H1 (cell line): ENCODE data around the gene TM9SF2. TPM values are rescaled to one million over a fixed set of nuclear protein-coding genes. Genes with fewer than 3 reads are reported as not detected.

Experiments used
- BRCA1 ChIP-seq: IDR thresholded peaks from 2 replicates; pipeline ENCODE4 v1.6.1; 2012; ENCODE audit warnings: low read depth, low read length, improper control_type of control experiment
- polyA plus RNA-seq, 7 experiments: library from polyadenylated mRNA; depleted of rRNA in 3 of 7; stranded (reverse) in 5 of 7; unstranded in 2 of 7; fragments of >200 nt in 5 of 7; fragments of 200-250 nt in 2 of 7; gene quantifications; 1 replicate in 5 of 7; 2 replicates in 1 of 7; 4 replicates in 1 of 7; pipeline versions ENCODE4 v1.2.1 to v1.2.3, GENCODE V29; 2011 to 2013; ENCODE audit warnings: missing spikeins in 2 of 7, mixed read lengths in 2 of 7
- total RNA-seq: library from RNA; stranded (reverse); fragmentation: NEBNext Ultra II Directional; extraction: Animal tissue kit (Norgen Biotek cat#: 25700); gene quantifications from 2 replicates; pipeline ENCODE4 v1.2.1, GENCODE V29; 2021
- TF ChIP-seq, protein P1 (sequence below): fragments of 300-600 bp; sonication (generic); IDR thresholded peaks from 2 replicates; pipeline ENCODE4 v1.7.1; 2012; ENCODE audit warnings: low read length, moderate library complexity, mild to moderate bottlenecking, inconsistent platforms; ENCODE audit not compliant: insufficient replicate concordance

The TM9SF2 gene
- total and polyA plus RNA-seq, 2 of the 8 experiments (the other 6 are each of a cell fraction or from before 2014, with no cell fraction given), result 68.0 to 101 TPM

DNA sequence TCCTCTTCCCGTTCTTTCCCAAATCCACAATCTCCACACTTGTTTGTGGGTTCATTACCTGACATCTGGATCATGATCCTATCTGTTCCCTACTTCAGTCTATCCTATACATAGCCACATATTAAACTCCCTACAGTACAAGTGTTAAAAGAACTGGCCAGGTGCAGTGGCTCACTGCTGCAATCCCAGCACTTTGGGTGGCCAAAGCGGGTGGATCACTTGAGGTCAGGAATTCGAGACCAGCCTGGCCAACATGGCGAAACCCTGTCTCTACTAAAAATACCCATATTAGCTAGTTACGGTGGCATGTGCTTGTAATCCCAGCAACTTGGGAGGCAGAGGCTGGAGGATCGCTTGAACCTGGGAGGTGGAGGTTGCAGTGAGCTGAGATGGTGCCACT lies 88.3 kb downstream of the TM9SF2 start (continued):
- TF ChIP-seq, protein P1, sequence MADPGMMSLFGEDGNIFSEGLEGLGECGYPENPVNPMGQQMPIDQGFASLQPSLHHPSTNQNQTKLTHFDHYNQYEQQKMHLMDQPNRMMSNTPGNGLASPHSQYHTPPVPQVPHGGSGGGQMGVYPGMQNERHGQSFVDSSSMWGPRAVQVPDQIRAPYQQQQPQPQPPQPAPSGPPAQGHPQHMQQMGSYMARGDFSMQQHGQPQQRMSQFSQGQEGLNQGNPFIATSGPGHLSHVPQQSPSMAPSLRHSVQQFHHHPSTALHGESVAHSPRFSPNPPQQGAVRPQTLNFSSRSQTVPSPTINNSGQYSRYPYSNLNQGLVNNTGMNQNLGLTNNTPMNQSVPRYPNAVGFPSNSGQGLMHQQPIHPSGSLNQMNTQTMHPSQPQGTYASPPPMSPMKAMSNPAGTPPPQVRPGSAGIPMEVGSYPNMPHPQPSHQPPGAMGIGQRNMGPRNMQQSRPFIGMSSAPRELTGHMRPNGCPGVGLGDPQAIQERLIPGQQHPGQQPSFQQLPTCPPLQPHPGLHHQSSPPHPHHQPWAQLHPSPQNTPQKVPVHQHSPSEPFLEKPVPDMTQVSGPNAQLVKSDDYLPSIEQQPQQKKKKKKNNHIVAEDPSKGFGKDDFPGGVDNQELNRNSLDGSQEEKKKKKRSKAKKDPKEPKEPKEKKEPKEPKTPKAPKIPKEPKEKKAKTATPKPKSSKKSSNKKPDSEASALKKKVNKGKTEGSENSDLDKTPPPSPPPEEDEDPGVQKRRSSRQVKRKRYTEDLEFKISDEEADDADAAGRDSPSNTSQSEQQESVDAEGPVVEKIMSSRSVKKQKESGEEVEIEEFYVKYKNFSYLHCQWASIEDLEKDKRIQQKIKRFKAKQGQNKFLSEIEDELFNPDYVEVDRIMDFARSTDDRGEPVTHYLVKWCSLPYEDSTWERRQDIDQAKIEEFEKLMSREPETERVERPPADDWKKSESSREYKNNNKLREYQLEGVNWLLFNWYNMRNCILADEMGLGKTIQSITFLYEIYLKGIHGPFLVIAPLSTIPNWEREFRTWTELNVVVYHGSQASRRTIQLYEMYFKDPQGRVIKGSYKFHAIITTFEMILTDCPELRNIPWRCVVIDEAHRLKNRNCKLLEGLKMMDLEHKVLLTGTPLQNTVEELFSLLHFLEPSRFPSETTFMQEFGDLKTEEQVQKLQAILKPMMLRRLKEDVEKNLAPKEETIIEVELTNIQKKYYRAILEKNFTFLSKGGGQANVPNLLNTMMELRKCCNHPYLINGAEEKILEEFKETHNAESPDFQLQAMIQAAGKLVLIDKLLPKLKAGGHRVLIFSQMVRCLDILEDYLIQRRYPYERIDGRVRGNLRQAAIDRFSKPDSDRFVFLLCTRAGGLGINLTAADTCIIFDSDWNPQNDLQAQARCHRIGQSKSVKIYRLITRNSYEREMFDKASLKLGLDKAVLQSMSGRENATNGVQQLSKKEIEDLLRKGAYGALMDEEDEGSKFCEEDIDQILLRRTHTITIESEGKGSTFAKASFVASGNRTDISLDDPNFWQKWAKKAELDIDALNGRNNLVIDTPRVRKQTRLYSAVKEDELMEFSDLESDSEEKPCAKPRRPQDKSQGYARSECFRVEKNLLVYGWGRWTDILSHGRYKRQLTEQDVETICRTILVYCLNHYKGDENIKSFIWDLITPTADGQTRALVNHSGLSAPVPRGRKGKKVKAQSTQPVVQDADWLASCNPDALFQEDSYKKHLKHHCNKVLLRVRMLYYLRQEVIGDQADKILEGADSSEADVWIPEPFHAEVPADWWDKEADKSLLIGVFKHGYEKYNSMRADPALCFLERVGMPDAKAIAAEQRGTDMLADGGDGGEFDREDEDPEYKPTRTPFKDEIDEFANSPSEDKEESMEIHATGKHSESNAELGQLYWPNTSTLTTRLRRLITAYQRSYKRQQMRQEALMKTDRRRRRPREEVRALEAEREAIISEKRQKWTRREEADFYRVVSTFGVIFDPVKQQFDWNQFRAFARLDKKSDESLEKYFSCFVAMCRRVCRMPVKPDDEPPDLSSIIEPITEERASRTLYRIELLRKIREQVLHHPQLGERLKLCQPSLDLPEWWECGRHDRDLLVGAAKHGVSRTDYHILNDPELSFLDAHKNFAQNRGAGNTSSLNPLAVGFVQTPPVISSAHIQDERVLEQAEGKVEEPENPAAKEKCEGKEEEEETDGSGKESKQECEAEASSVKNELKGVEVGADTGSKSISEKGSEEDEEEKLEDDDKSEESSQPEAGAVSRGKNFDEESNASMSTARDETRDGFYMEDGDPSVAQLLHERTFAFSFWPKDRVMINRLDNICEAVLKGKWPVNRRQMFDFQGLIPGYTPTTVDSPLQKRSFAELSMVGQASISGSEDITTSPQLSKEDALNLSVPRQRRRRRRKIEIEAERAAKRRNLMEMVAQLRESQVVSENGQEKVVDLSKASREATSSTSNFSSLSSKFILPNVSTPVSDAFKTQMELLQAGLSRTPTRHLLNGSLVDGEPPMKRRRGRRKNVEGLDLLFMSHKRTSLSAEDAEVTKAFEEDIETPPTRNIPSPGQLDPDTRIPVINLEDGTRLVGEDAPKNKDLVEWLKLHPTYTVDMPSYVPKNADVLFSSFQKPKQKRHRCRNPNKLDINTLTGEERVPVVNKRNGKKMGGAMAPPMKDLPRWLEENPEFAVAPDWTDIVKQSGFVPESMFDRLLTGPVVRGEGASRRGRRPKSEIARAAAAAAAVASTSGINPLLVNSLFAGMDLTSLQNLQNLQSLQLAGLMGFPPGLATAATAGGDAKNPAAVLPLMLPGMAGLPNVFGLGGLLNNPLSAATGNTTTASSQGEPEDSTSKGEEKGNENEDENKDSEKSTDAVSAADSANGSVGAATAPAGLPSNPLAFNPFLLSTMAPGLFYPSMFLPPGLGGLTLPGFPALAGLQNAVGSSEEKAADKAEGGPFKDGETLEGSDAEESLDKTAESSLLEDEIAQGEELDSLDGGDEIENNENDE, result no peak
- no peak for TF ChIP-seq BRCA1
